Measurements from ENCODE around the gene STX5. TPM values are rescaled to one million over a fixed set of nuclear protein-coding genes. Genes with fewer than 3 reads are reported as not detected.

The STX5 gene
- total and polyA plus RNA-seq, 10 of the 15 experiments (the other 5 are each of a cell fraction or from before 2014, with no cell fraction given) = 3.8 to 35.4 (median 27.4) TPM

DNA sequence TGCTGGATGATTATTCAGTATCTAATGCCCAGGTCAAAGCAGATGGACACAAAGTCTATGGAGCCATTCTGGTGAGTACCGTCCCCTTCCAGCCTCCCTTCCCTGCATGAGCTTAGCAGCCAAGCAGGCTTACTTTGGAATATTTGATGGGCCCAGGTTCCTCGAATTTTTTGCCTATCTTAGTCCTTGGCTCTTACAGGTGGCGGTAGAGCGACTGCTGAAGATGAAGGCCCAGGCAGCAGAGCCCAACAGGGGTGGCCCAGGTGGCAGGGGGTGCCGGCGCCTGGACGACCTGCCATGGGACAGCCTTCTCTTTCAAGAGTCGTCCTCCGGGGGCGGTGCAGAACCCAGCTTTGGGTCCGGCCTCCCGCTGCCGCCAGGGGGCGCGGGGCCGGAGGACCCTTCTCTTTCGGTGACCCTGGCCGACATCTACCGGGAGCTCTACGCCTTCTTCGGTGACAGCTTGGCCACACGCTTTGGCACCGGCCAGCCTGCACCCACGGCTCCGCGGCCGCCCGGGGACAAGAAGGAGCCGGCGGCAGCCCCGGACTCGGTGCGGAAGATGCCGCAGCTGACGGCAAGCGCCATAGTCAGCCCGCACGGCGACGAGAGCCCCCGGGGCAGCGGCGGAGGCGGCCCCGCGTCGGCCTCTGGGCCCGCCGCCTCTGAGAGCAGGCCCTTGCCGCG is 45.4 kb downstream of the STX5 start (continued):
- TF ChIP-seq E4F1 (IDR thresholded peaks at IDR 0.05; ENCODE audit: borderline replicate concordance, partially characterized antibody) (no peak), NFYA (IDR thresholded peaks at IDR 0.05; ENCODE audit: borderline replicate concordance, low read depth, low read length) (no peak), TAF1 (IDR thresholded peaks at IDR 0.05; ENCODE audit: borderline replicate concordance, low read depth, low read length) (peak; percentile 35; the same call in 1 of the 2 replicates), SIN3A (IDR thresholded peaks at IDR 0.05; ENCODE audit: low read depth, low read length) (peak; percentile 22; the same call in 1 of the 2 replicates), HDAC6 (IDR thresholded peaks at IDR 0.05; ENCODE audit: unreplicated experiment) (no peak), SUZ12 (IDR thresholded peaks at IDR 0.05; ENCODE audit: unreplicated experiment) (no peak), STAT1 (conservative IDR thresholded peaks at IDR 0.05) (0 out of 2 replicates have a peak, but pooled peaks have one; percentile 17), CHD4 (IDR thresholded peaks at IDR 0.05) (no peak), SIX5 (IDR thresholded peaks at IDR 0.05; ENCODE audit: low read depth, low read length, severe bottlenecking) (no peak), IKZF2 (IDR thresholded peaks at IDR 0.05) (no peak), SMC3 (IDR thresholded peaks at IDR 0.05; ENCODE audit: borderline replicate concordance, low read length) (peak; percentile 91), HDGF (IDR thresholded peaks at IDR 0.05) (peak; percentile 88), SMAD1 (IDR thresholded peaks at IDR 0.05; ENCODE audit: low read depth, partially characterized antibody) (no peak), RBBP5 (conservative IDR thresholded peaks at IDR 0.05) (no peak), ELK1 (IDR thresholded peaks at IDR 0.05; ENCODE audit: low read depth, low read length) (no peak), MXI1 (IDR thresholded peaks at IDR 0.05; ENCODE audit: low read depth, low read length) (0 out of 2 replicates have a peak, but pooled peaks have one; percentile 19), EED (IDR thresholded peaks at IDR 0.05; ENCODE audit: low read depth) (no peak), YBX1 (IDR thresholded peaks at IDR 0.05) (no peak)
- TF ChIP-seq, protein P1, sequence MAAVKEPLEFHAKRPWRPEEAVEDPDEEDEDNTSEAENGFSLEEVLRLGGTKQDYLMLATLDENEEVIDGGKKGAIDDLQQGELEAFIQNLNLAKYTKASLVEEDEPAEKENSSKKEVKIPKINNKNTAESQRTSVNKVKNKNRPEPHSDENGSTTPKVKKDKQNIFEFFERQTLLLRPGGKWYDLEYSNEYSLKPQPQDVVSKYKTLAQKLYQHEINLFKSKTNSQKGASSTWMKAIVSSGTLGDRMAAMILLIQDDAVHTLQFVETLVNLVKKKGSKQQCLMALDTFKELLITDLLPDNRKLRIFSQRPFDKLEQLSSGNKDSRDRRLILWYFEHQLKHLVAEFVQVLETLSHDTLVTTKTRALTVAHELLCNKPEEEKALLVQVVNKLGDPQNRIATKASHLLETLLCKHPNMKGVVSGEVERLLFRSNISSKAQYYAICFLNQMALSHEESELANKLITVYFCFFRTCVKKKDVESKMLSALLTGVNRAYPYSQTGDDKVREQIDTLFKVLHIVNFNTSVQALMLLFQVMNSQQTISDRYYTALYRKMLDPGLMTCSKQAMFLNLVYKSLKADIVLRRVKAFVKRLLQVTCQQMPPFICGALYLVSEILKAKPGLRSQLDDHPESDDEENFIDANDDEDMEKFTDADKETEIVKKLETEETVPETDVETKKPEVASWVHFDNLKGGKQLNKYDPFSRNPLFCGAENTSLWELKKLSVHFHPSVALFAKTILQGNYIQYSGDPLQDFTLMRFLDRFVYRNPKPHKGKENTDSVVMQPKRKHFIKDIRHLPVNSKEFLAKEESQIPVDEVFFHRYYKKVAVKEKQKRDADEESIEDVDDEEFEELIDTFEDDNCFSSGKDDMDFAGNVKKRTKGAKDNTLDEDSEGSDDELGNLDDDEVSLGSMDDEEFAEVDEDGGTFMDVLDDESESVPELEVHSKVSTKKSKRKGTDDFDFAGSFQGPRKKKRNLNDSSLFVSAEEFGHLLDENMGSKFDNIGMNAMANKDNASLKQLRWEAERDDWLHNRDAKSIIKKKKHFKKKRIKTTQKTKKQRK (IDR thresholded peaks at IDR 0.05; ENCODE audit: low read depth, low read length) = no peak
- TF ChIP-seq, protein P2, sequence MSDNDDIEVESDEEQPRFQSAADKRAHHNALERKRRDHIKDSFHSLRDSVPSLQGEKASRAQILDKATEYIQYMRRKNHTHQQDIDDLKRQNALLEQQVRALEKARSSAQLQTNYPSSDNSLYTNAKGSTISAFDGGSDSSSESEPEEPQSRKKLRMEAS (IDR thresholded peaks at IDR 0.05; ENCODE audit: low read depth, low read length) = no peak
- TF ChIP-seq, protein P3, sequence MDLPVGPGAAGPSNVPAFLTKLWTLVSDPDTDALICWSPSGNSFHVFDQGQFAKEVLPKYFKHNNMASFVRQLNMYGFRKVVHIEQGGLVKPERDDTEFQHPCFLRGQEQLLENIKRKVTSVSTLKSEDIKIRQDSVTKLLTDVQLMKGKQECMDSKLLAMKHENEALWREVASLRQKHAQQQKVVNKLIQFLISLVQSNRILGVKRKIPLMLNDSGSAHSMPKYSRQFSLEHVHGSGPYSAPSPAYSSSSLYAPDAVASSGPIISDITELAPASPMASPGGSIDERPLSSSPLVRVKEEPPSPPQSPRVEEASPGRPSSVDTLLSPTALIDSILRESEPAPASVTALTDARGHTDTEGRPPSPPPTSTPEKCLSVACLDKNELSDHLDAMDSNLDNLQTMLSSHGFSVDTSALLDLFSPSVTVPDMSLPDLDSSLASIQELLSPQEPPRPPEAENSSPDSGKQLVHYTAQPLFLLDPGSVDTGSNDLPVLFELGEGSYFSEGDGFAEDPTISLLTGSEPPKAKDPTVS (IDR thresholded peaks at IDR 0.05; ENCODE audit: low read depth, low read length) = no peak
